Adrenal gland (tissue), 5 donors: ENCODE data around the gene LYSMD4.

Experiments
- CTCF ChIP-seq, 6 experiments: fragments of 450-650 bp in 4 of 6; fragments of 200-600 bp in 2 of 6; sonication (generic) in 1 of 6; IDR thresholded peaks; 1 replicate in 5 of 6; 2 replicates in 1 of 6; pipeline versions ENCODE4 v1.5.1 to v1.8.0; 2016 to 2021; ENCODE audit warnings: antibody characterized with exemption in 6 of 6, mild to moderate bottlenecking in 2 of 6, moderate library complexity in 1 of 6
- POLR2A ChIP-seq, 2 donors: fragments of 450-650 bp; IDR thresholded peaks; one replicate each; pipeline ENCODE4 v1.6.1; 2017; ENCODE audit warnings: antibody characterized with exemption in 2 of 2, mild to moderate bottlenecking in 2 of 2, moderate library complexity in 1 of 2
- donor health status: DM: no; HTN: no; CAD: no.

- TF ChIP-seq CTCF (IDR thresholded peaks at IDR 0.05) (no peak), POLR2A (IDR thresholded peaks at IDR 0.05) (no peak)
Measured at GRCh38 chr15:99752556-99752955, 19.3 kb upstream of the LYSMD4 start.
